M059J (cell line): ENCODE data around the gene MACIR. TPM values are rescaled to one million over a fixed set of nuclear protein-coding genes. Genes with fewer than 3 reads are reported as not detected.

Source experiments
- DNase-seq: peaks from one replicate; pipeline ENCODE4 v3.0.0-alpha.2; 2012; ENCODE audit warnings: low read depth
- total RNA-seq: library from RNA; depleted of rRNA; stranded (reverse); fragments of >200 nt; shearing (Covaris generic); gene quantifications from 2 replicates; pipeline ENCODE4 v1.2.3, GENCODE V29; 2014

MACIR gene
- total RNA-seq, 1 experiment from 2014 or later, result 44.8 TPM

DNA sequence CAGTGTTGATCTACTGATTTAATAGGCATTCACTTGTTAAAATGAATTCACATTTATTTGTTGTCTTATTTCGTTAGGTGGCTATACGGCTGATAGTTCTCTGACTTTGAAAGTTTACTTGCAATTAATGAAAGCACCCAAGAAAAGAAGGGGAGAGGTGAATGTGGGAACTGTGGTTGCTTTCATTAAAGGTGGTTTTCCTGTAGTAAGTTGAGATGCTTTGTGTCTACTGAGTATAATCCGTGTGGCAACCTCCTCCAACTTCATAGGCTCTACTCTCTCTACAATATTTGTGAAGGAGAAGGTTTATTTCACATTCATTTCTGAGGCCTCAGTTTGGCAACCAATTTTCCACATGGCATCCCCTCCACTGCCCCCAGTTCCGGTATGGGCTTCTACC, 12.8 kb upstream of the MACIR start:
- DNase-seq, result no peak

DNA sequence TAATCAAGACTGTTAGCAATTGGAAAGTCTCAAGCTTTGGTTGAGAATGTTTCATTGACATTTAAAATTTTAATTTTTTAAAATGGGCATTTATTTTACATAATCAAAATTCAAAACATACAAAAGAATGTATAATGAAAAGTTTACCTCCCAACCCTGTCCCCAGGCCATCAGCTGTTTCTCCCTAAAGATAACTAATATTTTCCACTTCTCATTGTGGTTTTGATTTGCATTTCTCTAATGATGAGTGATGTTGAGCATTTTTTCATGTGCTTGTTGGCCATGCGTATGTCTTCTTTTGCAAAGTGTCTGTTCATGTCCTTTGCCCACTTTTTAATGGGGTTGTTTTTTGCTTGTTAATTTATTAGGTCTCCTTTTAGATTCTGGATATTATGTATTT, 11.4 kb upstream of the MACIR start:
- DNase-seq, result no peak

- DNase-seq, result no peak
Observed at GRCh38 chr5:103249068-103249467, 9.5 kb upstream of the MACIR start.

- DNase-seq, result no peak
Observed at GRCh38 chr5:103254921-103255320, 3.6 kb upstream of the MACIR start.

DNA sequence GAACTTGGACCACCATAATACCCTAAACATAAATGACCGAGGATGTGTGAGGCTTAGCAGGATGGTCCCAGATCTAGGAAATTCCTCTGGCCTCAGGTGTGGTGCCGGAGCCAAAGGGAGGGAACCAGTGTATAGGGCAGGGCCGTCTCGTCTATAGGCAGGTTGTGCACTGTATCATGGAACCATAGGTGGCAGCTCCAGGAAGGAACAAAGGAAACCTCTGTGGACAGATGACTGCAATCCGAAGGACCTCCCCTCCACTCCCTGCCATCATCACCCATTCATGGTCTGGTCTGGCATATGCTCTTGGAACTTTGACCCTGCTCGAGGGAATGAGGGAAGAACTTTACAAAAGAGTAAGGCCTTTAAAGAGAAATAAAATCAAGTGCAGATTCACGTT, 2.9 kb upstream of the MACIR start:
- DNase-seq, result no peak

DNA sequence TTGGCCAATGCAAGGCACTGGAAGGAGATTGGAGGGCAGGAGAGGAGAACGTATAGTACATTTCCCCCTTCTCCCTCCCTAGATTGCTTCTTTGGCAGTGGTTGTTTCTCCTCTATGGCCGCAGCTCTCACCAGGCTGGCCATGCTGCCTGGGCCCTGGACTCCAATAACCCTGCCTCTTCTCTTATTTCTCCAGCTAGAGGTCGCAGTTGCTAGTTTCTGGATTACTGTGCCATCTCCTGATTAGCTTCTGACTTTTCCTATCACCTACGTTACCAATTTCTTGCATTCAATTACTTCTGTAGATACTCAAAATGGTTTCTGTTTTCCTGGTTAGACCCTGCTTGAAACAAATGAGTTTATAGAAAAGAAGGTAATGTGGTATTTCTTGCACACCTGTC, 2.4 kb upstream of the MACIR start:
- DNase-seq, result no peak

DNA sequence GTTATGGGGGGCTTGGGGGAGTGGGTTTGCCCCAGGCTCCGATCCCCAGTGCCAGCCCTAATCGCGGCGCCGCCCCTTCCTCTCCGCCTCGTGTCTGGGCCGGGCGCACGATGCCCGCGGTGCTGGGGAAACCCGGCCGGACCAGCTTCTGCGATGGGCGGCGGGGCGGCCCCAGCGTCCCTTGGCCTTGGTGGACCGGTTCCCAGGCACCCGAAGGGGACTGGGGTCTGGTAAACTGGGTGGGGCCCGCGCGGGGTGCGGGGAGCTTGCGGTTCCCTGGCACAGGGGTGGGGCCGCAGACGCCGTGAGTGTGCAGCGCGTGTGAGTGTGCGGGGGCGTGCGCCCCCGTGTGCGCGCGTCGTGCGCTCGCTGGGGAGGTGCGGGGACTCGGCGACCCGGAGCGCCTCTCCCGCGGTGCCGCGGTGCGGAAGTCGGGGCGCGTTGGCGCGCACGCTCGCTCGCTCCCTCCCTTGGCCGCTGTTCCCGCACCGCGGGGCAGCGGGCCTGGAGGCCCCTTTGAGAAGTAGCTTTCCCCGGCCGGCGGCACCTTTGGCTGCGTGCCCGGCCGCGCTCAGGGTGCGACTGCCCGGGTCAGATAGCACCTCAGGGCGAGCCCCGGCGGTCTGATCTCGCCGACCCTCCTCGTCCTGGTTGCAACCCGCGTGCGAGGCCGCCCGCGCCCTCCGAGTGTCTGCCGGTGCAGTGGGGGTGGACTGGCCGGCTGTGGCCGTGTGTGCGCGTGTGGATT, 568 bp downstream of the MACIR start:
- peak; percentile 64 for DNase-seq

DNA sequence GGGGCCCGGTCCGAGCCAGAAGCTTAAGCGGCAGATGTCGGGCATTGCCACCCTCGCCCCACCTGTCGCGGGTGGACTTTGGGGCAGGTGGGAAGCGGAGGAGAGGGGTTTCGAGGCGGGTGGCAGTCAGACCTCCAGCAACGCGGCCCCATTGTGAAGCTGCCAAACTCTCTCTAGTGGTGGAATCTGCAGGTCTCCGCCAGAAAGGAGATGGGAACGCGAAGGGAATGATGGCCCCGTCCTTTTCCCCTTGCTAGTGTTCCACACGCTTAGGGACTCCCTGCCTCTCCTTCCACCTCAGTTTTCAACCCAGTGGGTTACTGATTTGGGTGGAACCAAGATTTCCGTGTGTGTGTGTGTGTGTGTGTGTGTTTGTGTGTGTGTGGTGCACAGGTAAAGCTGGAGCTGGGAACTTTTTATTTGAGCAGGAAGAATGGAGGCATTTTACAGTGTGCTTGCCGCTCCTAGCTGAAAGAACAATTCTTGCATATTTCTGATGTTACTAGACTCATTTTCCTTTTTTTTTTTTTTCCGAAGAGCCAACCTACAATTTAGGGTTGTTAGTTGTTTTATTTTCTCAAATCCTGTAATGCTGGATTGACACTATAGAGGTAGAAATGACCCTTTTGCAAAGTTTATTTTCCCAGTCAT, 1.3 kb downstream of the MACIR start:
- DNase-seq, result peak; percentile 55

GRCh38 chr5:103260951-103261350, 2.4 kb downstream of the MACIR start:
- DNase-seq, result no peak

GRCh38 chr5:103262422-103262871, 3.9 kb downstream of the MACIR start:
- DNase-seq, result peak; percentile 57

GRCh38 chr5:103263054-103263453, 4.5 kb downstream of the MACIR start:
- DNase-seq, result no peak

- DNase-seq, result no peak
Observed at GRCh38 chr5:103264508-103264907, 5.9 kb downstream of the MACIR start.

GRCh38 chr5:103270581-103270980, 12.0 kb downstream of the MACIR start:
- no peak for DNase-seq

DNA sequence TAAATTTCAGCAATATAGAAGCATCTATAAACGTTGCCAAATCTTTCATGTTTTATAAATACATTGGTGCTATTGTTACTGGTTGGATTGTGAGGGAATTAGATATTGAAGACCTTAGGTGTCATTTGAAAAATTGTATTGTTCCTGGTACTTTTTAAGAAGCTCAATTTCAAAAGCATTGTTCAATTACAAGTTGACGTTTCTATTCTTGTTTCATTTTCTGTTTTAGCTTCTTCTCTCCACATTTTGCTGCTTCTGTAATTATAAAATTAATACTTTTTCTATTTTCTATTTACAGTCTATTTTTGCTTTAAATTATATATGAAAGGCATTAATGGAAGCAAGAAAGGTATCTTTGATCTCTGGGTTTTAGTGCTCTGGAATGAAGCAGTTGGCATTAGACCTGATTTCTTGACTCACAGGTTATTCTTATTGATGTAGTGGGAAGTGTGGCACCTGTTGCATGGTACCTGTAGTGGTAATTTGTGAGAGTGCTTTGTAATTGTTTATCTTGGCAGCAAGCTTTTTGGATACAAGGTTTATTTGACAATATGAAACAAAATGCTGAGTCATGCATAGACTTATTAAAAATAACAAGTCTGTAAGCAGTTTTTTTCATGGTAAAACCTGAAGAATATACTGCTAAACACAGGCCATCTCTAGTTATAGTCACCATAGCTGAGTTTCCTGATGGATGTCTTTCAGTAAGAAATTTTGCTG, 13.2 kb downstream of the MACIR start:
- DNase-seq, result no peak

DNA sequence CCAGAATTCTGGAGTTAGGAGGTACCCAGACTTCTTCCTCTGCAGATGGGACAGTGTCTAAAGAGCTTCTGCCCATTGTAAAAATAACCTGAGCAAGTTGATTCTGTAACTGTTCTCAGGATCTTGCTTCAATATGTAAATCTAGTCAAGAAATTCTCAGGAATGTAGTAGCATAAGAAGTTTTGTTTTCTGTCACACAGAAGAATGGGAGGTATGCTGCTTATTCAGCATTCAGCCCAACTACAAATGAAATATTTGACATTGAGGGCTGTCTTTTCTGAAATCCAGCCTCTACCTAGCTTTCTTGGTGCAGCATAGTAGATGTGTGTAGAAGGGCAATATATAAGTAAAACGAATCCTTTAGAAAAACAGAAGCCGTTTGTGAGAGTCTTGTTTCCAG, 13.8 kb downstream of the MACIR start:
- DNase-seq, result no peak

DNA sequence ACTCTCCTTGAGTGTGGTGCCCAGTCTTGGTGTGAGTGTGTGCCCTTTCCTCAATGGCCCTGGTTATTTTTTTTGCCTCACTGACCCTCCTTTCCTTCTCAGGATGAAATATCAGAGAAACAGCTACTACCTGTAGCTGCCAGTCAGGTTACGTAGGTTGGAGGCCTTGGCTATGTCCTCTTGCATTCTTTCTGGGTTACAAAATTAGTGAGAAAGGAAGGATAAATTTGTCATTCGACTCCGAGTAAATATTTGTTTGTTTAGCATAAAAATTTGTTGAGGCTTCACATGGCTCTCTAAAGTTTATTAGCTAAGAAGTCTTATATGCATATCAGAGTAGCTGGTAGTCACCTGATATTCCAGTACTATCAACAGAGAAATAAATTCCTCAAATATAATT, 15.4 kb downstream of the MACIR start:
- no peak for DNase-seq

DNA sequence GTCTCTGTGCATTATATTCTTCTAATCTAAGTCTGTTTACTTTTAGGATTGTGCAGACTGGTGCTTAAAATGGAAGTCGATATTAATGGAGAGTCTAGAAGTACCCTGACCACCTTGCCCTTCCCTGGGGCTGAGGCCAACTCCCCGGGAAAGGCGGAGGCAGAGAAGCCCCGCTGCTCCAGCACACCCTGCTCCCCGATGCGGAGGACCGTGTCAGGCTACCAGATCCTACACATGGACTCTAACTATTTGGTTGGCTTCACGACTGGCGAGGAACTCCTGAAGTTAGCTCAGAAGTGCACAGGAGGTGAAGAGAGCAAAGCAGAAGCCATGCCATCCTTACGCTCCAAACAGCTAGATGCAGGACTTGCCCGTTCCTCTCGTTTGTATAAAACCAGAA, 17.3 kb downstream of the MACIR start:
- no peak for DNase-seq

DNA sequence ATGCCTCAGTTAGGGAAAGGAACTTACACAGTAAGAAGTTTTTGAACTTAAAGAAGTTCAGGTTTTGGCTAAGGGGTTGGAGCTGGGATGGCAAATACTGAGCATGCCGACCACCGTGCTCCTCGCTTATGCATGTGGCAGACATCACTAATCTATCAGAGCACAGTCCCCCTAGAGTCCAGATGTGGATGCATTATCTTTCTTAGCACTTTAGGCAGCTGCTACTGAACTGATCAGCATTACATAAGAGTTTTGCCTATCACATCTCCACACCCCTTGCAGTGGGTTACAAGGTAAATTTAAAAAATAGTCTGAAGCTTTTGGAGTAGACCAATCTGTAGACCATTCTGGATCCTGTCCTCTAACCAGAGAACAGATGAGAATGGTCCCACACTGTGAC, 22.4 kb downstream of the MACIR start:
- DNase-seq, result no peak

GRCh38 chr5:103283120-103283519, 24.6 kb downstream of the MACIR start:
- peak; percentile 52 for DNase-seq

GRCh38 chr5:103283869-103284268, 25.3 kb downstream of the MACIR start:
- no peak for DNase-seq

- DNase-seq, result no peak
Observed at GRCh38 chr5:103286622-103287021, 28.1 kb downstream of the MACIR start.

GRCh38 chr5:103289024-103289423, 30.5 kb downstream of the MACIR start:
- DNase-seq, result no peak

DNA sequence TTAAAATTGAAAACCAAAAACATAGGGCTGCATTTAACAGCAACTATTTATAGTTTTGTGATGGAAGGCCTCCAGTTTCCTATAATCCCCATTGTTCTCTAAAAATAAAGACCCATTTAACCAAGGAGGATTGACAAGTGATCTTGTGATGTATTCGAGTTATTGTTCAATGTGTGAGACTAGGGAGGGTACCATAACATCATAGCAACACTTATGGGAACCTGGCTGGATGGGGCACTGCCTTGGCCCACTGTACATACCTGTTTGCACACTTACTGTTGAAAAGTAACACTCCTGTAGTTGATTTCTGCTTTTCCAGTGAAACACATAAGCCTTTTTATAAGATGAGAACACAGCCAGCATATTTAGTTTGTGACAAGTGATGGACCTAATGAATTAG, 32.3 kb downstream of the MACIR start:
- no peak for DNase-seq
